Measurements from ENCODE around the gene DUT. TPM values are rescaled to one million over a fixed set of nuclear protein-coding genes. Genes with fewer than 3 reads are reported as not detected.

The DUT gene
- total RNA-seq, 1 experiment from 2014 or later: 85.2 TPM

DNA sequence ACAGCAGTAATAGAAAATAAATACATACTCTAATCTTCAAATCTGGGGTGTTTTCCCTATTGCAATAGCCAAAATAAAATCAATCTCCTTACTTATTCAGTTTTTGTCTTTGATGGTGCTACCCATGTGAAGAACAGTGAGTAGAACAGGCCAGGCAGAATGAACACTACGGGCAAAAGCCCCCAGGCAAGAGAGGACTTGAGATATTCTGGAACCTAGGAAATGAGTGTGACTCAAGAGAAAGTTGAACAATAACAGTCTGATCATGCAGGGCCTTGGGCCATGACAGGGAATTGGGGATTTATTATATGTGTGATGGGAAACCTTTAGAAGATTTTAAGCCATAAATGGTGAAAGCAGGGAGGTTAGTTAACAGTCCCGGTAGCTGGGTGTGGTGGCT lies 14.0 kb upstream of the DUT start:
- intact Hi-C loops (cut with micrococcal nuclease): no loop called here
- DNase-seq (no peak), ATAC-seq (no peak)
- BruUV-seq (replicated peaks): no TSS peak
- H3K9me3 ChIP-seq (ENCODE audit: low read length): no peaks in the 10 kb centered on the region
- H3K4me1 ChIP-seq (ENCODE audit: insufficient read depth, low read length): no peaks in the 10 kb centered on the region
- TF ChIP-seq EZH2 (IDR thresholded peaks at IDR 0.05; ENCODE audit: low read length, unreplicated experiment) (no peak), EZH2phosphoT487 (IDR thresholded peaks at IDR 0.05; ENCODE audit: borderline replicate concordance, low read length) (no peak)
- TF ChIP-seq, protein P1, sequence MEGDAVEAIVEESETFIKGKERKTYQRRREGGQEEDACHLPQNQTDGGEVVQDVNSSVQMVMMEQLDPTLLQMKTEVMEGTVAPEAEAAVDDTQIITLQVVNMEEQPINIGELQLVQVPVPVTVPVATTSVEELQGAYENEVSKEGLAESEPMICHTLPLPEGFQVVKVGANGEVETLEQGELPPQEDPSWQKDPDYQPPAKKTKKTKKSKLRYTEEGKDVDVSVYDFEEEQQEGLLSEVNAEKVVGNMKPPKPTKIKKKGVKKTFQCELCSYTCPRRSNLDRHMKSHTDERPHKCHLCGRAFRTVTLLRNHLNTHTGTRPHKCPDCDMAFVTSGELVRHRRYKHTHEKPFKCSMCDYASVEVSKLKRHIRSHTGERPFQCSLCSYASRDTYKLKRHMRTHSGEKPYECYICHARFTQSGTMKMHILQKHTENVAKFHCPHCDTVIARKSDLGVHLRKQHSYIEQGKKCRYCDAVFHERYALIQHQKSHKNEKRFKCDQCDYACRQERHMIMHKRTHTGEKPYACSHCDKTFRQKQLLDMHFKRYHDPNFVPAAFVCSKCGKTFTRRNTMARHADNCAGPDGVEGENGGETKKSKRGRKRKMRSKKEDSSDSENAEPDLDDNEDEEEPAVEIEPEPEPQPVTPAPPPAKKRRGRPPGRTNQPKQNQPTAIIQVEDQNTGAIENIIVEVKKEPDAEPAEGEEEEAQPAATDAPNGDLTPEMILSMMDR (conservative IDR thresholded peaks at IDR 0.05; ENCODE audit: low read depth, low read length): no peak
- no peaks in the 10 kb centered on the region for H3K79me2 ChIP-seq (ENCODE audit: low read length)
- no peak overlapping the region for H3K9ac ChIP-seq (ENCODE audit: low read length)
- no peak overlapping the region for H3K4me3 ChIP-seq (ENCODE audit: low read length)
- ChIA-PET CTCF (no interaction called here), POLR2A (ENCODE audit: unreplicated experiment) (no interaction called here)
- no peak overlapping the region for H3K27ac ChIP-seq (ENCODE audit: low read length)
- no peak overlapping the region for H2AFZ ChIP-seq (ENCODE audit: low read length)
- H3K9me2 ChIP-seq (replicated peaks; ENCODE audit: low read length): no peaks in the 10 kb centered on the region
- no peaks in the 10 kb centered on the region for H3K36me3 ChIP-seq (ENCODE audit: low read depth, low read length)
- H3K27me3 ChIP-seq (ENCODE audit: low read length): no peaks in the 10 kb centered on the region
- no peaks in the 10 kb centered on the region for H3F3A ChIP-seq (ENCODE audit: low read length, unreplicated experiment)
- H3K4me2 ChIP-seq (ENCODE audit: low read length): no peak overlapping the region
- H4K20me1 ChIP-seq (ENCODE audit: low read length): no peaks in the 10 kb centered on the region

DNA sequence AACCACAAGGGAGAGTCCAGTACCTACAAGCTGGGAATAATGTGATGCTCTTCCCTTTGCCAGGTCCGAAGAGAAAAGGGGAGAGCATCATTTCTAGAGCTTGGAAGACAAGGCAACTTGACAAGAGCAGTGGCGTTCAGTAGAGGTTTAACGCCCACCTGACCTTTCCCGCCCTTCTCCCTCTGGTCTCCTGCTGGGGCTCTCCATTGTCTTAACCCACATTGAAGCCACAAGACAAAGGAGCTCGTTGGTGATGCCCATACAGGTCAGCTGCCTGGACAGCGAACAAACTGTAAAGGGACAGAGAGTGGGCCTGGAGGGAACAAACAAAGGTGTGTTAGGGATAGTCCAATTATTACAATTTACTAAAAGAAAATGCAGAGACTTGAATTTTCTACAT lies 13.1 kb upstream of the DUT start:
- Histone ChIP-seq H3K36me3 (ENCODE audit: low read depth, low read length) (no peaks in the 10 kb centered on the region), H3K9ac (ENCODE audit: low read length) (no peak overlapping the region), H3K9me3 (ENCODE audit: low read length) (no peaks in the 10 kb centered on the region), H2AFZ (ENCODE audit: low read length) (no peak overlapping the region), H3K9me2 (replicated peaks; ENCODE audit: low read length) (no peaks in the 10 kb centered on the region), H3K79me2 (ENCODE audit: low read length) (no peaks in the 10 kb centered on the region), H3F3A (ENCODE audit: low read length, unreplicated experiment) (no peaks in the 10 kb centered on the region), H4K20me1 (ENCODE audit: low read length) (no peaks in the 10 kb centered on the region), H3K4me1 (ENCODE audit: insufficient read depth, low read length) (no peaks in the 10 kb centered on the region), H3K27ac (ENCODE audit: low read length) (no peak overlapping the region), H3K27me3 (ENCODE audit: low read length) (no peaks in the 10 kb centered on the region), H3K4me3 (ENCODE audit: low read length) (no peak overlapping the region), H3K4me2 (ENCODE audit: low read length) (no peak overlapping the region)
- no peak for ATAC-seq
- BruUV-seq (replicated peaks): no TSS peak
- ChIA-PET CTCF (no interaction called here), POLR2A (ENCODE audit: unreplicated experiment) (no interaction called here)
- no peak for DNase-seq
- intact Hi-C loops (cut with micrococcal nuclease): no loop called here
- TF ChIP-seq, protein P1 (conservative IDR thresholded peaks at IDR 0.05; ENCODE audit: low read depth, low read length): no peak
- TF ChIP-seq EZH2phosphoT487 (IDR thresholded peaks at IDR 0.05; ENCODE audit: borderline replicate concordance, low read length) (no peak), EZH2 (IDR thresholded peaks at IDR 0.05; ENCODE audit: low read length, unreplicated experiment) (no peak)

DNA sequence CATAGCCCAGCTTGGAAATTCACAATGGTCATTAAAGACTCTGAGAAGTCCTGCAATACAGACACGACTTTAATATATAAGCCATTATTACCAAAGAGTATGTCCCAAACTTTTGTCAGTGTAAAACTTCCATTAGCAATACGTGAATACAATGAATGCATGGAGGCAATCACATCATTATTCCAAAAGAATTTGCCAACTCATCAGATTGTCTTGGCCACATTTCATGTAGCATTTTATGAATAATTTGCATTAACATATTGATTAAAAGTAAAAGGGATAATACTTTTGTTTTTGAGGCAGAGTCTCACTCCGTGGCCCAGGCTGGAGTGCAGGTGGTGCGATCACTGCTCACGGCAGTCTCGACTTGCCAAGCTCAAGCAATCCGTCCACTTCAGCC lies 7.9 kb upstream of the DUT start:
- no peak overlapping the region for H3K4me2 ChIP-seq (ENCODE audit: low read length)
- no peak overlapping the region for H2AFZ ChIP-seq (ENCODE audit: low read length)
- H3K9me3 ChIP-seq (ENCODE audit: low read length): no peaks in the 10 kb centered on the region
- no peaks in the 10 kb centered on the region for H3K36me3 ChIP-seq (ENCODE audit: low read depth, low read length)
- no peaks in the 10 kb centered on the region for H3K4me1 ChIP-seq (ENCODE audit: insufficient read depth, low read length)
- TF ChIP-seq, protein P1 (conservative IDR thresholded peaks at IDR 0.05; ENCODE audit: low read depth, low read length): no peak
- TF ChIP-seq EZH2phosphoT487 (IDR thresholded peaks at IDR 0.05; ENCODE audit: borderline replicate concordance, low read length): no peak
- TF ChIP-seq EZH2 (IDR thresholded peaks at IDR 0.05; ENCODE audit: low read length, unreplicated experiment): no peak
- H3K27ac ChIP-seq (ENCODE audit: low read length): no peak overlapping the region
- BruUV-seq (replicated peaks): no TSS peak
- ATAC-seq (no peak), DNase-seq (no peak)
- H4K20me1 ChIP-seq (ENCODE audit: low read length): no peaks in the 10 kb centered on the region
- no peaks in the 10 kb centered on the region for H3K9me2 ChIP-seq (replicated peaks; ENCODE audit: low read length)
- H3K27me3 ChIP-seq (ENCODE audit: low read length): no peaks in the 10 kb centered on the region
- intact Hi-C loops (cut with micrococcal nuclease): no loop called here
- ChIA-PET POLR2A (ENCODE audit: unreplicated experiment) (no interaction called here), CTCF (no interaction called here)
- no peaks in the 10 kb centered on the region for H3F3A ChIP-seq (ENCODE audit: low read length, unreplicated experiment)
- H3K79me2 ChIP-seq (ENCODE audit: low read length): no peaks in the 10 kb centered on the region
- H3K9ac ChIP-seq (ENCODE audit: low read length): no peak overlapping the region
- H3K4me3 ChIP-seq (ENCODE audit: low read length): no peak overlapping the region
